PC-3 (cell line): ENCODE measurements around the gene NLN.

Experiments used
- EZH2 ChIP-seq: fragments of 300-600 bp; sonication (generic); IDR thresholded peaks from one replicate; pipeline ENCODE4 v1.6.1; 2017; ENCODE audit warnings: antibody characterized with exemption, mild to moderate bottlenecking, low read length; ENCODE audit not compliant: unreplicated experiment
- TF ChIP-seq, protein P1 (sequence below): fragments of 300-600 bp; sonication (generic); conservative IDR thresholded peaks from 2 replicates; pipeline ENCODE4 v1.5.1; 2017; ENCODE audit warnings: antibody characterized with exemption, low read depth, mild to moderate bottlenecking, low read length

GRCh38 chr5:65876970-65877369, 155.0 kb downstream of the NLN start:
- TF ChIP-seq, protein P1, sequence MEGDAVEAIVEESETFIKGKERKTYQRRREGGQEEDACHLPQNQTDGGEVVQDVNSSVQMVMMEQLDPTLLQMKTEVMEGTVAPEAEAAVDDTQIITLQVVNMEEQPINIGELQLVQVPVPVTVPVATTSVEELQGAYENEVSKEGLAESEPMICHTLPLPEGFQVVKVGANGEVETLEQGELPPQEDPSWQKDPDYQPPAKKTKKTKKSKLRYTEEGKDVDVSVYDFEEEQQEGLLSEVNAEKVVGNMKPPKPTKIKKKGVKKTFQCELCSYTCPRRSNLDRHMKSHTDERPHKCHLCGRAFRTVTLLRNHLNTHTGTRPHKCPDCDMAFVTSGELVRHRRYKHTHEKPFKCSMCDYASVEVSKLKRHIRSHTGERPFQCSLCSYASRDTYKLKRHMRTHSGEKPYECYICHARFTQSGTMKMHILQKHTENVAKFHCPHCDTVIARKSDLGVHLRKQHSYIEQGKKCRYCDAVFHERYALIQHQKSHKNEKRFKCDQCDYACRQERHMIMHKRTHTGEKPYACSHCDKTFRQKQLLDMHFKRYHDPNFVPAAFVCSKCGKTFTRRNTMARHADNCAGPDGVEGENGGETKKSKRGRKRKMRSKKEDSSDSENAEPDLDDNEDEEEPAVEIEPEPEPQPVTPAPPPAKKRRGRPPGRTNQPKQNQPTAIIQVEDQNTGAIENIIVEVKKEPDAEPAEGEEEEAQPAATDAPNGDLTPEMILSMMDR: no peak
- no peak for TF ChIP-seq EZH2
